Fibroblast of lung (primary cell): ENCODE measurements around the gene LRIT3.

Source experiments
- EZH2 ChIP-seq: IDR thresholded peaks from 2 replicates; pipeline ENCODE4 v1.5.1; 2012; ENCODE audit warnings: low read length, control low read depth, mild to moderate bottlenecking; ENCODE audit errors: missing control alignments
- TF ChIP-seq, protein P1 (sequence below), 2 donors: IDR thresholded peaks in 1 of 2; conservative IDR thresholded peaks in 1 of 2; 1 replicate in 1 of 2; 2 replicates in 1 of 2; pipeline ENCODE4 v1.5.1; 2011 to 2012; ENCODE audit warnings: low read length in 2 of 2, control low read depth in 1 of 2, inconsistent platforms in 1 of 2, low read depth in 1 of 2, mild to moderate bottlenecking in 1 of 2

DNA sequence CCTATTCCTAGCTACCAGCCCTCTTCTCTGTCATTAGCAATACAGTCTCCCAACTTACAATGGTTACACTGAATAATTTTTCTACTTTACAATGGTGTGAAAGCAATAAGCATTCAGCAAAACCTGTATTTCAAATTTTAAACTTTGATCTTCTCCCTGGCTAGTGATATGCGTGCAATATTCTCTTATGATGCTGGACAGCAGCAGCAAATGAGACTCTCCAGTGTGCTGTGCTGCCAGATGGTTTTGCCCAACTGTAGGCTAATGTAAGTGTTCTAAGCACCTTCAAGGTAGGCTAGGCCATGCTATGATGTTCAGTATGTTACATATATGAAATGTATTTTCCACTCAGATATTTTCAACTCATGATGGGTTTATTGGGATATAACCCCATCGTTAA, 38.3 kb upstream of the LRIT3 start:
- TF ChIP-seq EZH2 = no peak
- TF ChIP-seq, protein P1, sequence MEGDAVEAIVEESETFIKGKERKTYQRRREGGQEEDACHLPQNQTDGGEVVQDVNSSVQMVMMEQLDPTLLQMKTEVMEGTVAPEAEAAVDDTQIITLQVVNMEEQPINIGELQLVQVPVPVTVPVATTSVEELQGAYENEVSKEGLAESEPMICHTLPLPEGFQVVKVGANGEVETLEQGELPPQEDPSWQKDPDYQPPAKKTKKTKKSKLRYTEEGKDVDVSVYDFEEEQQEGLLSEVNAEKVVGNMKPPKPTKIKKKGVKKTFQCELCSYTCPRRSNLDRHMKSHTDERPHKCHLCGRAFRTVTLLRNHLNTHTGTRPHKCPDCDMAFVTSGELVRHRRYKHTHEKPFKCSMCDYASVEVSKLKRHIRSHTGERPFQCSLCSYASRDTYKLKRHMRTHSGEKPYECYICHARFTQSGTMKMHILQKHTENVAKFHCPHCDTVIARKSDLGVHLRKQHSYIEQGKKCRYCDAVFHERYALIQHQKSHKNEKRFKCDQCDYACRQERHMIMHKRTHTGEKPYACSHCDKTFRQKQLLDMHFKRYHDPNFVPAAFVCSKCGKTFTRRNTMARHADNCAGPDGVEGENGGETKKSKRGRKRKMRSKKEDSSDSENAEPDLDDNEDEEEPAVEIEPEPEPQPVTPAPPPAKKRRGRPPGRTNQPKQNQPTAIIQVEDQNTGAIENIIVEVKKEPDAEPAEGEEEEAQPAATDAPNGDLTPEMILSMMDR (conservative IDR thresholded peaks at IDR 0.05 in 1 of 2, IDR thresholded peaks at IDR 0.05 in 1 of 2; ENCODE audit: low read depth in 1 of 2, low read length in 2 of 2) = no peak
